Brain pericyte (primary cell): ENCODE results near the gene RRP8.
A peak's percentile ranks its signal among the peaks of the same experiment; 100 is the strongest.

Experiments used
- DNase-seq: peaks from one replicate; pipeline ENCODE4 v3.0.0-alpha.2; 2012; ENCODE audit warnings: low read depth, low spot score

RRP8 gene

DNA sequence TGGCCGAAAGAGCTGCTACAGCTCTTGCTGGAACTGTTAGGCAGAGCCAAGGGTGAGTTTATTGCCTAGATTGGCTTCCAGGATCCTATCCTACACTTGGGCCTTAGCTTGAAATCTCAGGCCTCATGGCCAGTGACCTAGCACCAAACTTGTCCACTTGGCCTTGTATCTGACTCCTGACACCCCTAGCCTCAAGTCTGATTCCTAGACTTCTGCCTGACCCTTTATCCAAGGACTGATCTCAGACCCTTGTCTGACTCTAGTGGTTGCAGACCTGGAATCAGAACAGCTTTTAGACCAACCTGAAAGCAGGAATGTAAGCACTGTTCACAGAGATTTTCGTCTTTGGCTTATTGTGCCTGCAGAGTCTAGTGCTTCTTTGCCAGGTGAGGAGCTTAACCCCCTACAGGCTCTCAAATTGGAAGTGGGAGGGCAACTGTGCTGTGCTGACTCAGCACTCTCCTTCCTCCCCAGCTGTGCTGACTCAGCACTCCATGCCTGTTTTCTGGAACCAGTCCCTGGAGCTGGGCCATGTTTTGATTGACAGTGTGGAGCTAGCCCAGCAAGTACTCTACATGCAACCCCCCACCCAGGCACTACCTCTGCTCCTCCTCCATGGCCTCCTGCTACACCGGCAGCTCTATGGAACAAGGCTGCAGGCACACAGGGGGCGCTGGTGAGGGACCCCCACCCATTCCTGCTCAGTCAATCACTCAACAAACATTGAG is 35.1 kb downstream of the RRP8 start:
- peak; percentile 63 for DNase-seq

DNA sequence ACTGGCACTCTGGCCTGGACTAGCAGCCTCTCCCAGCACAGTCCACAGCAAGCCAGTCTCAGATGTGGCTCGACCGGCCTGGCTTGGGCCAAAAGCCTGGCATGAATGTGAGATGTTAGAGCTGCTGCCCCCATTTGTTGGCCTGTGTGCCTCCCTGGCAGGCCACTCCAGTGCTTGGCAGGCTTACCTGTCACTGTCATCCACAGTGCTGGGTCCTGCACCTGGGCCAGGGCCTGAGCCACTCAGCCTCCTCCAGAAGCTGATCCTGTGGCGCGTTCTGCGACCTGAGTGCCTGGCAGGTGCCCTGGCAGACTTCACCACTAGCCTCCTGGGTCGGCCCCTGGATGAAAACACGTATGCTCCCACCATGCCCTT is 36.1 kb downstream of the RRP8 start:
- no peak for DNase-seq

DNA sequence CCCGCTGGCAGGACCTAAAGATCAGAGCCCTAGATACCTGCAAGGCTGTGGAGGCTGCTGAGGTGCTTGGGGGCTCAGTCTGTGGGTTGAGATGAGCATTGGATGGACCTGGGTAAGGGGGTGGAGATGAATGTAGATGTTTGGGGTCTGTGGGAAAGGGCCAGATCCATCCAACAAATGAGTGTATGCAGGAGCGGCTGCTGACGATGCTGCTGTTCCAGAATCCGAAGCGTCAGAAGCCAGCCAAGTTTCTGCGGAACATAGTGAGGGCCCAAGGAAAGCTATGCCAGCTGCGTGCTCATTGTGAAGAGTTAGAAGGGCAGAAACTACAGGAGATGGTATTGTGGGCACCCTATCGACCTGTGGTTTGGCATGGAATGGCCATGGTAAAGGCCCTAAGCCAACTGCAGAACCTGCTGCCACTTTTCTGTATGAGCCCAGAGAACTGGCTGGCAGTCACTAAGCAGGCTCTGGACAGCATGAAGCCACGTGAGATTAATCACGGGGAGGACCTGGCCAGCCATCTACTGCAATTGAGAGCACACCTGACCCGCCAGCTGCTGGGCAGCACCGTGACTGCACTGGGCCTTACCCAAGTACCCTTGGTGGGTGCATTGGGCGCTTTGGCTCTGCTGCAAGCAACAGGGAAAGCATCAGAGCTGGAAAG is 36.6 kb downstream of the RRP8 start:
- DNase-seq: no peak

- no peak for DNase-seq
These were observed 37.3 kb downstream of the RRP8 start for GRCh38 chr11:6565988-6566703.

DNA sequence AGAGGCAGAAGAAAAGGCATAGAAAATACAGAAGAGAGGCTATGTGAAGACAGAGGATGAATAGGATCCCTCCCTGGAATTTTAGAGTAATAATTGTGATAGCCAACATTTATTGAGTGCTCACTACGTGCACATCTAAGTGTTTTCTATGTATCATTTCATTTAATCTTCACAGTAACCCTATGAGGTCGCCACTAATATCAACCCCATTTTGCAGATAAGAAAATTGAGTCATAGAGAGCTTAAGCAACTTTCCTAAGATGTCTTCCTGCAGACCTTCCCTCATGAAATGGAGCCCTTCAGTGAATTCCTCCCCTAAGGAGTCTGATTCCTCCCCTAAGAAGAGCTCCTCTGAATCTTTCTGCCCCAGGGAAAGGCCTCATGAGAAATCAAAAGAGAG is 38.1 kb downstream of the RRP8 start:
- DNase-seq: no peak

DNA sequence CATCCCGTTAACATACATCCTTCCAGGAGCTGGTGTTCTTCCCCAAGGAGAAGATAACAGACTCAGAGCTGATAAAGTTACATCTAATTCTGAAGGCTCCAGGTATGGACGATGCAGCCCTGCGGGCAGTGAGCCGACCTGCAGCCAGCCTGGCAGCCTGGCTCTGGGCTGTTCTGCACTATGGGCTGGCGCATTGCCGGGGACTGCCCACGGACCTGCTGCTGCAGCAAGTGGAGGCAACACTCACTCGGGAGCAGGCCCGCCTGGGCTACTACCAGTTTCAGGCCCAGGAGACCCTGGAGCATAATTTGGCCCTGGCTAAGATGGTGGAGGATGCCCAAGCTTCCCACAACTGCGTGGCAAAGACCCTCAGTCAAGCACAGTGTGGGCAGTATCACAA is 39.7 kb downstream of the RRP8 start:
- no peak for DNase-seq

GRCh38 chr11:6563121-6563619 is 40.2 kb downstream of the RRP8 start:
- DNase-seq: no peak

DNA sequence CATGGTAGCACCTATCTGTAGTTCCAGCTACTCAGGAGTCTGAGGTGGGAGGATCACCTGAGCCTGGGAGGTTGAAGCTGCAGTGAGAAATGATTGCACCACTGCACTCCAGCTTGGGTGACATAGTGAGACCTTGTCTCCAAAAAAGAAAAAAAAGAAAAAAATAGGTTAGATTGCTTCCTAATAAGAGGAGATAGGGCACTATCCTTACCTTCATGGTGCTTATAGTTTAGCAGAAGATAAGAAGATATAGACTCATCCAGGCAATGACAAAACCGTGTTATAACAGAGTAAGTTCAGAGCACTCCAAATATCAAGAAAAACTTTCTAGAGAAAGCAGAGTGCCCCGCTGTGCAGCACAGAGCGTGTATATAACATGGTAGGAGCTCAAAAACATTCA is 42.1 kb downstream of the RRP8 start:
- no peak for DNase-seq

DNA sequence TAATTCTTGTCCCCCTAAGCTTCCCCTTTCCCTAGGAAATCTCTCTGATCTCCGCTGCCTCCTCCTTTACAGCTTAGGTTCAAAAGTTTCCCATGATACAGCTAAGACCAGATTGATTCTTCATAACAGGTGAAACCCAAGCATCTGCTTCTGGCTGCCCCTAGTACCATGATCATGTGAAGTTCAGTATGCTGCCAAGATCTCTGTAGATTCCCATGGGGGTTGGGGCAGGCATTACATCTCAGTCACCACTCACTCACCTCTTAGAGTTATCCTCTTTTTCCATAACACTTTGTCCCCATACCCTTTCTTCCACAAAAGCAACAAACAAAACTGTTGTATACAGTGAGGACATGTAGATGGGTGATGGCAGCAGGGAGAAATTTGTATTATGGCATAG is 44.0 kb downstream of the RRP8 start:
- no peak for DNase-seq

- no peak for DNase-seq
These were observed 45.4 kb downstream of the RRP8 start for GRCh38 chr11:6557761-6558674.

DNA sequence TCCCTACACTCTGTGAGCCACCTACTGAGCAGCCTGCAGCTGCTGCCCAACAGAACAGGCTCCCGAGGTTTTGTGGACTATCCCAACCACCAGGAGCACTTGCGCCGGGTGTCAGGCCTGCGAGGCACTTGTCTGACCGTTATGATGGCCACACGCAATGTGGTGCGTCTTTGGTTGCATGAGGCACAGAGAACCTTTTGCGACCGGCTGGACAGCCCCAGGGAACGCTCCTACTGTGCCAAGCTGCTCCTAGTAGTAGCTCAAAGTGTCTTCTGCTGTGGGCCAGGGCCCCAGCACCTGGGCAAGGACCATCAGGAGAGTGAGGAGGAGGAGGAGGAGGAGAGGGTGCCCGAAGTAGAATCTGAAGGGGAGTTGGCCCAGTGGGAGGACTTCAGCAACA is 46.4 kb downstream of the RRP8 start:
- no peak for DNase-seq

DNA sequence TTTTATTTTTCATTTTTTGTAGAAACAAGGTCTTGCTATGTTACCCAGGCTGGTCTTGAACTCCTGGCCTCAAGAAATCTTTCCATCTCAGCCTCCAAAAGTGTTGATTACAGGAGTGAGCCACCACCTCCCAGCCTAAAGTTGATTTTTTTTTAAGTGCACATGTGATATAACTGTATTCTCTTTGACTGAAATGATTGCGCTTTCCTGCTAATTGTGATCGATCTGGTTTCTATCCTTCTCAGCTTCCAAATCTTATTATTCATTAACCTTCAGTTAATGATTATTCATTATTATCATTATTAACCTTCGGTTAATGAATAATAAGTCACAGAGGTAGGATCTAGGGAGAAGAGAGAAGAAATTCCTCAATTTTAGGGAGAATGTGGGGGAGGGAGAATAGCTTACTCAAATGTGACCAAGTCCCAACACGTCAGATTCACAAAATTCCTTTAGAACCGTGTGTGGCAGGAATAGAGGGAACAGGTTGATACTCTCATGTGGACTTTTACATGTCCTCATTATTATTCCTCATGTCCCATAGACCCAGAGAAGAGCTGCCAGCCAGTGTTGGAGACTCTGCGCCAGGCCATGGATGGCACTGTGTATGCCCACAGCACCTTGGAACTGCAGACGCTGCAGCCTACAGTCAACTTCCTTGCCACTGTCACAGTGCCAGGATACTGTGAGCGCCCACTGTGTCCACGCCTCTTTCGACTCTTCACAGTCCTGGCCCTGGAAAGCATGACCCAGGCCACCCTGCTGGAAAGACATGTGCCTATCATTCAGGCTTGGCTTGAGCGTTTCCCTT is 47.1 kb downstream of the RRP8 start:
- DNase-seq: no peak

- DNase-seq: no peak
These were observed 48.3 kb downstream of the RRP8 start for GRCh38 chr11:6554828-6555706.

GRCh38 chr11:6553634-6554033 is 49.8 kb downstream of the RRP8 start:
- no peak for DNase-seq

DNA sequence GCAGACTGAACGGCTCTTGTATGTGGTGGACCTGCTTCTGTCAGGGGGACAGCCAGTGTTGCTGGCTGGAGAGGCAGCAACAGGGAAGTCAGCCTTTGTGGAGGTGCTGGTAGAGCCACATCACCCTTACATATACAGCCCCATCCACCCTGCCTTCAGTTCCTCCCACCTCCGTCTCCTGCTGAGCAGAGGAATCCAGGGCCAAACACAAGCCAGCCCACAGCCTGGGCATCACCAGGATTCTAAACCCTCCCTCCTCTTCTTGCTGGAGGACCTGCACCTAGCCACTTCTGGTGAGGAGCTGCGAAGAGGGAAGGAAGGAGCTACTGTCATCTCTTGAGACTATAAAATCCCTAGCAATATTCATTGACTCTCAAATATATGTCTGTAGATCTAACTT is 54.8 kb downstream of the RRP8 start:
- no peak for DNase-seq

- no peak for DNase-seq
These were observed 55.3 kb downstream of the RRP8 start for GRCh38 chr11:6548121-6548520.

DNA sequence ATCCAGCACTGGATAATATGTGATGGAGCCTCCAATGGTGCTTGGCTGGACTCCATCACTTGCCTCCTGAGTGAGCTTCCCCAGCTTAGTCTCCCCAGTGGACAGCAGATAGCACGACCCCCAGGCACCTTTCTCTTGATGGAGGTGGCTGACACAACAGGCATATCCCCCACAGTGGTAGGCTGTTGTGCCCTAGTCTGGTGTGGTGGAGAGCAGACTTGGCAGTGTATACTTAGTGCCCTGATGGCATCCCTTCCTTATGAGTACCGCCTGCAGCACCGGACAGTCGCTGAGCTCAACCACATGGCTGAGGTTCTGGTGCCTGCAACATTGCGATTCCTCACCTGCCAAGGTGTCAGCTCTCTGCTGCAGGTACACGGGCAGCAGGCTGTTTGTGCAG is 56.2 kb downstream of the RRP8 start:
- DNase-seq: no peak

DNA sequence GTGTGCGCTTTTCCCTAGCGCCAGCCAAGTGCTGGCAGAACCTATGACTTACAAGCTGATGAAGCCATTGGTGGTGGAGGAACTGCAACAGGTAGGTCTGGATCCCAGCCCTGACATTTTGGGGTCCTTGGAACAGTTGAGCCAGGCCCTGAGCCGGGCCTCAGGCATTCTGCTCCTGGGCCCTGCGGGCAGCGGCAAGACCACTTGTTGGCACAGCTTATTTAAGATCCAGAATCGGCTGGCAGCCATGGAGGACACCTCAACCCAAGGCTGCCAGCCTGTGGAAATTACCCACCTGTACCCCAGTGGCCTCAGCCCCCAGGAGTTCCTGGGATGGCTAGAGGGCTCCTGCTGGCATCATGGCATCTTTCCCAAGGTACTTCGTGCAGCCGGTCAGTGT is 56.7 kb downstream of the RRP8 start:
- DNase-seq: no peak

GRCh38 chr11:6545917-6546605 is 57.4 kb downstream of the RRP8 start:
- no peak for DNase-seq
